ENCODE data around the gene SH2D4B. TPM values are rescaled to one million over a fixed set of nuclear protein-coding genes. Genes with fewer than 3 reads are reported as not detected.

SH2D4B gene
- total RNA-seq, 3 donors from 2014 or later (not counting 1 experiment from before 2014, with no cell fraction given): 0.19 to 0.30 (median 0.27) TPM

GRCh38 chr10:80535671-80536360 is 1.9 kb upstream of the SH2D4B start:
- H3K27ac ChIP-seq (ENCODE audit: low read length): peak overlapping the region; percentile 76
- H3K4me1 Mint-ChIP-seq: peaks cover 18% of the 10 kb centered on the region in 2 donors
- intact Hi-C loops (cut with micrococcal nuclease): no loop called here

GRCh38 chr10:80536361-80536835 is 1.3 kb upstream of the SH2D4B start:
- peak overlapping the region; percentile 58 for H3K4me3 ChIP-seq (ENCODE audit: low read length)
- Mint-ChIP-seq H3K36me3 (no peaks in the 10 kb centered on the region), H3K27ac (peak overlapping the region; percentile 83 to 95), H3K4me3 (peak overlapping the region; percentile 87), H3K9me3 (no peaks in the 10 kb centered on the region), H3K4me1 (peaks cover 12 to 13% of the 10 kb centered on the region in 2 donors), H3K27me3 (ENCODE audit: low read depth in 2 of 2) (no peaks in the 10 kb centered on the region)
- peaks cover 16% of the 10 kb centered on the region for H3K4me1 ChIP-seq (ENCODE audit: control insufficient read depth, insufficient read depth, low read length)
- no peaks in the 10 kb centered on the region for H3K27me3 ChIP-seq (ENCODE audit: control insufficient read depth, insufficient read depth, low read length)
- no peaks in the 10 kb centered on the region for H3K9me3 ChIP-seq (ENCODE audit: control insufficient read depth, insufficient read depth, low read length)
- H3K27ac ChIP-seq (ENCODE audit: low read length): peak overlapping the region; percentile 76
- 76% methylated on average over 17 of the region's 17 CpGs for WGBS (ENCODE audit: insufficient coverage)
- ATAC-seq (no peak), DNase-seq (no peak)
- intact Hi-C loops (cut with micrococcal nuclease): no loop called here
- no peaks in the 10 kb centered on the region for H3K36me3 ChIP-seq (ENCODE audit: control insufficient read depth, insufficient read depth, low read length)
- TF ChIP-seq CTCF (IDR thresholded peaks at IDR 0.05): no peak

More at GRCh38 chr10:80535671-80536360, 1.9 kb upstream of the SH2D4B start:
- Histone ChIP-seq H3K4me1 (ENCODE audit: control insufficient read depth, insufficient read depth, low read length) (peaks cover 16% of the 10 kb centered on the region), H3K9me3 (ENCODE audit: control insufficient read depth, insufficient read depth, low read length) (no peaks in the 10 kb centered on the region), H3K4me3 (ENCODE audit: low read length) (peak overlapping the region; percentile 58), H3K27me3 (ENCODE audit: control insufficient read depth, insufficient read depth, low read length) (no peaks in the 10 kb centered on the region), H3K36me3 (ENCODE audit: control insufficient read depth, insufficient read depth, low read length) (no peaks in the 10 kb centered on the region)
- H3K36me3 Mint-ChIP-seq: no peaks in the 10 kb centered on the region
- DNase-seq: peak; percentile 71 to 88
- WGBS (ENCODE audit: insufficient coverage): 14% methylated on average over 50 of the region's 50 CpGs
- peak; percentile 90 to 93 (median 91) for ATAC-seq
- peak overlapping the region; percentile 83 to 95 for H3K27ac Mint-ChIP-seq
- peak; percentile 84 for TF ChIP-seq CTCF (IDR thresholded peaks at IDR 0.05)
- peak overlapping the region; percentile 87 for H3K4me3 Mint-ChIP-seq
- no peaks in the 10 kb centered on the region for H3K9me3 Mint-ChIP-seq
- no peaks in the 10 kb centered on the region for H3K27me3 Mint-ChIP-seq (ENCODE audit: low read depth in 2 of 2)

- Mint-ChIP-seq H3K4me1 (peaks cover 8 to 13% of the 10 kb centered on the region in 2 donors), H3K4me3 (peak overlapping the region; percentile 57), H3K36me3 (no peaks in the 10 kb centered on the region), H3K9me3 (no peaks in the 10 kb centered on the region), H3K27ac (peak overlapping the region; percentile 36 to 95), H3K27me3 (ENCODE audit: low read depth in 2 of 2) (no peaks in the 10 kb centered on the region)
- no peaks in the 10 kb centered on the region for H3K9me3 ChIP-seq (ENCODE audit: control insufficient read depth, insufficient read depth, low read length)
- ATAC-seq (no peak), DNase-seq (no peak)
- intact Hi-C loops (cut with micrococcal nuclease): no loop called here
- WGBS (ENCODE audit: insufficient coverage): 98% methylated on average over 7 of the region's 8 CpGs
- peaks cover 18% of the 10 kb centered on the region for H3K4me1 ChIP-seq (ENCODE audit: control insufficient read depth, insufficient read depth, low read length)
- TF ChIP-seq CTCF (IDR thresholded peaks at IDR 0.05): no peak
- no peak overlapping the region for H3K27ac ChIP-seq (ENCODE audit: low read length)
- H3K27me3 ChIP-seq (ENCODE audit: control insufficient read depth, insufficient read depth, low read length): no peaks in the 10 kb centered on the region
- H3K4me3 ChIP-seq (ENCODE audit: low read length): no peak overlapping the region
- H3K36me3 ChIP-seq (ENCODE audit: control insufficient read depth, insufficient read depth, low read length): no peaks in the 10 kb centered on the region
These were observed 491 bp upstream of the SH2D4B start for GRCh38 chr10:80537086-80537735.
